NB4 (cell line): ENCODE measurements around the gene ANKRD30A.

Experiments
- POLR2A ChIP-seq: IDR thresholded peaks from 2 replicates; pipeline ENCODE4 v1.6.1; 2011; ENCODE audit warnings: mild to moderate bottlenecking; ENCODE audit not compliant: insufficient read length; ENCODE audit errors: extremely low read depth
- TF ChIP-seq, protein P1 (sequence below): IDR thresholded peaks from one replicate; pipeline ENCODE4 v1.5.1; 2012; ENCODE audit warnings: low read depth, low read length

- TF ChIP-seq, protein P1, sequence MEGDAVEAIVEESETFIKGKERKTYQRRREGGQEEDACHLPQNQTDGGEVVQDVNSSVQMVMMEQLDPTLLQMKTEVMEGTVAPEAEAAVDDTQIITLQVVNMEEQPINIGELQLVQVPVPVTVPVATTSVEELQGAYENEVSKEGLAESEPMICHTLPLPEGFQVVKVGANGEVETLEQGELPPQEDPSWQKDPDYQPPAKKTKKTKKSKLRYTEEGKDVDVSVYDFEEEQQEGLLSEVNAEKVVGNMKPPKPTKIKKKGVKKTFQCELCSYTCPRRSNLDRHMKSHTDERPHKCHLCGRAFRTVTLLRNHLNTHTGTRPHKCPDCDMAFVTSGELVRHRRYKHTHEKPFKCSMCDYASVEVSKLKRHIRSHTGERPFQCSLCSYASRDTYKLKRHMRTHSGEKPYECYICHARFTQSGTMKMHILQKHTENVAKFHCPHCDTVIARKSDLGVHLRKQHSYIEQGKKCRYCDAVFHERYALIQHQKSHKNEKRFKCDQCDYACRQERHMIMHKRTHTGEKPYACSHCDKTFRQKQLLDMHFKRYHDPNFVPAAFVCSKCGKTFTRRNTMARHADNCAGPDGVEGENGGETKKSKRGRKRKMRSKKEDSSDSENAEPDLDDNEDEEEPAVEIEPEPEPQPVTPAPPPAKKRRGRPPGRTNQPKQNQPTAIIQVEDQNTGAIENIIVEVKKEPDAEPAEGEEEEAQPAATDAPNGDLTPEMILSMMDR, result no peak
- TF ChIP-seq POLR2A, result no peak
These were observed 189.0 kb downstream of the ANKRD30A start for GRCh38 chr10:37314350-37314749.
